ENCODE data around the gene CD48. TPM values are rescaled to one million over a fixed set of nuclear protein-coding genes. Genes with fewer than 3 reads are reported as not detected.

CD48 gene
- total and polyA plus RNA-seq, 2 of the 4 experiments (the other 2 are of a cell fraction): not detected

DNA sequence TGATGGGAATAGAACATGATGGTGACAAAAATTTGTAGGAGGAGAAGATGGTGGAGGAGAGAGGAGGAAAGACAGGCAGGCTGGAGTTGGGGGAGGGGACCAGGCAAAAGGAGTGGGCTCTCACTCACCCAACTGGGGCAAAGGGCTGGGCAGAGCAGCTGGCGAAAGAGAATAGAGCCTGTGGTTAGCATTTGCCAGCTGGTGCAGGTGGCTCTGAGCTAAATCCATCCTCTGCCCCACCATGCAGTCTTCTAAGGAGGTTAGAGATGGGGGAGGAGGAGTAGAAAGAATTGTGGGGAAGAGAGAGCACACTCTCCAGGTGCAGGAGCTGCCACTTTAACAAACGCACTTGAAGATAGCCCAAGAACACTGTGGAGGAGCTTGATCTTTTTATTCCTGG is 37.2 kb downstream of the CD48 start:
- no peak for ATAC-seq (ENCODE audit: low read depth)
- Histone ChIP-seq H2BK20ac (ENCODE audit: low read depth, low read length) (no peak overlapping the region), H3K14ac (replicated peaks; ENCODE audit: low read depth, low read length) (no peak overlapping the region), H3K4me1 (ENCODE audit: control insufficient read depth, insufficient read depth, low read length) (no peaks in the 10 kb centered on the region), H3K56ac (ENCODE audit: extremely low read depth, insufficient read depth, low read length) (no peak overlapping the region), H3K9me1 (ENCODE audit: insufficient read depth, low read length) (no peaks in the 10 kb centered on the region), H3K27me3 (ENCODE audit: control insufficient read depth, insufficient read depth, low read length) (no peaks in the 10 kb centered on the region; the same call in 1 of the 2 replicates), H2BK15ac (ENCODE audit: low read depth, low read length) (no peak overlapping the region), H3K36me3 (ENCODE audit: control insufficient read depth, insufficient read depth, low read length) (no peaks in the 10 kb centered on the region), H2BK5ac (ENCODE audit: low read depth, low read length, poor library complexity, severe bottlenecking) (no peak overlapping the region), H4K5ac (ENCODE audit: low read depth, low read length) (no peak overlapping the region), H2AK9ac (replicated peaks; ENCODE audit: low read depth, low read length, poor library complexity) (no peak overlapping the region), H3K9ac (ENCODE audit: low read depth, low read length) (no peak overlapping the region), H4K8ac (ENCODE audit: low read depth in 2 of 2, low read length in 2 of 2) (no peak overlapping the region), H3K4me3 (ENCODE audit: insufficient read depth, low read depth, low read length) (no peak overlapping the region), H2AFZ (replicated peaks; ENCODE audit: low read length, poor library complexity) (no peak overlapping the region), H3K4ac (ENCODE audit: low read depth, low read length) (no peak overlapping the region), H2AK5ac (ENCODE audit: low read depth, low read length) (no peak overlapping the region), H3K27ac (ENCODE audit: insufficient read depth, low read length) (no peak overlapping the region), H3K23ac (ENCODE audit: low read depth, low read length) (no peak overlapping the region), H3K9me3 (ENCODE audit: control insufficient read depth, insufficient read depth, low read length) (no peaks in the 10 kb centered on the region), H4K20me1 (ENCODE audit: insufficient read depth, low read length) (no peaks in the 10 kb centered on the region), H2BK120ac (ENCODE audit: low read depth, low read length) (no peak overlapping the region), H3K4me2 (ENCODE audit: low read depth, low read length) (no peak overlapping the region), H4K91ac (ENCODE audit: insufficient read depth, low read depth, low read length) (no peak overlapping the region), H3K79me1 (ENCODE audit: low read depth in 1 of 2, low read length in 2 of 2) (no peaks in the 10 kb centered on the region), H3K18ac (ENCODE audit: low read depth, low read length) (no peak overlapping the region)
- TF ChIP-seq RCOR1 (IDR thresholded peaks at IDR 0.05; ENCODE audit: insufficient replicate concordance, low read length) (no peak), SMC3 (IDR thresholded peaks at IDR 0.05; ENCODE audit: low read depth, low read length) (no peak), CEBPB (IDR thresholded peaks at IDR 0.05; ENCODE audit: low read depth, low read length) (no peak), MAZ (IDR thresholded peaks at IDR 0.05; ENCODE audit: borderline replicate concordance, low read depth, low read length) (no peak), POLR2A (IDR thresholded peaks at IDR 0.05; ENCODE audit: low read depth, low read length) (no peak), FOS (IDR thresholded peaks at IDR 0.05; ENCODE audit: low read depth, low read length) (no peak), CHD1 (IDR thresholded peaks at IDR 0.05; ENCODE audit: low read depth, low read length) (no peak), RFX5 (IDR thresholded peaks at IDR 0.05; ENCODE audit: low read depth, low read length) (no peak), MXI1 (IDR thresholded peaks at IDR 0.05; ENCODE audit: borderline replicate concordance, low read depth, low read length) (no peak), MAFK (IDR thresholded peaks at IDR 0.05; ENCODE audit: low read depth, low read length) (no peak), BHLHE40 (IDR thresholded peaks at IDR 0.05; ENCODE audit: low read depth, low read length) (no peak), NFE2L2 (IDR thresholded peaks at IDR 0.05; ENCODE audit: low read depth, low read length) (no peak), RAD21 (IDR thresholded peaks at IDR 0.05; ENCODE audit: low read length) (no peak)
- TF ChIP-seq, protein P1, sequence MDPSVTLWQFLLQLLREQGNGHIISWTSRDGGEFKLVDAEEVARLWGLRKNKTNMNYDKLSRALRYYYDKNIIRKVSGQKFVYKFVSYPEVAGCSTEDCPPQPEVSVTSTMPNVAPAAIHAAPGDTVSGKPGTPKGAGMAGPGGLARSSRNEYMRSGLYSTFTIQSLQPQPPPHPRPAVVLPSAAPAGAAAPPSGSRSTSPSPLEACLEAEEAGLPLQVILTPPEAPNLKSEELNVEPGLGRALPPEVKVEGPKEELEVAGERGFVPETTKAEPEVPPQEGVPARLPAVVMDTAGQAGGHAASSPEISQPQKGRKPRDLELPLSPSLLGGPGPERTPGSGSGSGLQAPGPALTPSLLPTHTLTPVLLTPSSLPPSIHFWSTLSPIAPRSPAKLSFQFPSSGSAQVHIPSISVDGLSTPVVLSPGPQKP (IDR thresholded peaks at IDR 0.05; ENCODE audit: borderline replicate concordance, low read depth, low read length): no peak
- TF ChIP-seq, protein P2, sequence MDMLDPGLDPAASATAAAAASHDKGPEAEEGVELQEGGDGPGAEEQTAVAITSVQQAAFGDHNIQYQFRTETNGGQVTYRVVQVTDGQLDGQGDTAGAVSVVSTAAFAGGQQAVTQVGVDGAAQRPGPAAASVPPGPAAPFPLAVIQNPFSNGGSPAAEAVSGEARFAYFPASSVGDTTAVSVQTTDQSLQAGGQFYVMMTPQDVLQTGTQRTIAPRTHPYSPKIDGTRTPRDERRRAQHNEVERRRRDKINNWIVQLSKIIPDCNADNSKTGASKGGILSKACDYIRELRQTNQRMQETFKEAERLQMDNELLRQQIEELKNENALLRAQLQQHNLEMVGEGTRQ (IDR thresholded peaks at IDR 0.05; ENCODE audit: low read depth, low read length): no peak
- POLR2A ChIA-PET (ENCODE audit: unreplicated experiment): no interaction called here
- WGBS, 2 experiments (ENCODE audit: extremely low coverage in 2 of 2, insufficient read length in 1 of 2): no CpG with 5 or more reads among the region's 2 CpGs
- in situ Hi-C loops (cut with MboI; ENCODE audit: low sequenced_read_pairs): loop anchor here (10.0 kb wide), 1 partner anchor 60 kb away; the partner anchor contains the start of gene SLAMF7
- no TSS peak for BruUV-seq (replicated peaks)
- dilution Hi-C loops (cut with HindIII; ENCODE audit: low sequenced_read_pairs, unreplicated experiment): no loop called here
- DNase-seq: no peak
- CTCF ChIA-PET: no interaction called here
- intact Hi-C loops (cut with micrococcal nuclease): loop anchor here (2.0 kb wide), 1 partner anchor 276 kb away; no protein-coding TSS in a partner anchor
